HepG2 (cell line): ENCODE results near the gene VDAC1. TPM values are rescaled to one million over a fixed set of nuclear protein-coding genes. Genes with fewer than 3 reads are reported as not detected.
"Not testable (repeated sequence)": the region's sequence is repeated elsewhere in the genome, so short reads cannot be mapped to it uniquely, and the experiment has no call there.

ENCODE experiments used
- ATAC-seq: fragments of 200-7000 bp; cut with Tn5 transposase; 3 replicates; pipeline ENCODE4 v1.9.1; 2020; ENCODE audit warnings: mild to moderate bottlenecking, moderate library complexity
- BruUV-seq: library from RNA; stranded (reverse); fragments of 400-500 nt; replicated peaks from 2 replicates; lab custom pipeline; 2021; lab: Mats Ljungman, UMichigan
- CTCF ChIA-PET: fragments of 300-600 bp; formaldehyde crosslinking; extraction: SDS; loops from one replicate; lab custom pipeline; 2021; ENCODE audit warnings: low total read pairs, inconsistent platforms, low intra/inter-chr PET ratio; lab: Yijun Ruan, JAX
- POLR2A ChIA-PET: fragments of 350-600 bp; sonication (Branson Sonifier 250); formaldehyde crosslinking; loops from one replicate; lab custom pipeline; 2020; ENCODE audit warnings: antibody characterized with exemption, inconsistent platforms; lab: Yijun Ruan, JAX
- DNase-seq: peaks from one replicate; pipeline ENCODE4 v3.0.0-alpha.2; 2015; ENCODE audit warnings: low spot score
- FAIRE-seq: peaks from 3 replicates; lab custom pipeline; 2011; peaks lifted over from hg19 to GRCh38; lab: Jason Lieb, UNC
- H2AFZ ChIP-seq: one replicate; pipeline ENCODE4 v1.6.1; 2011; ENCODE audit warnings: low read length, inconsistent platforms
- H3K27ac ChIP-seq: fragments of 300-600 bp; 3 replicates; pipeline ENCODE4 v1.8.0; 2011; ENCODE audit warnings: mixed run types, mild to moderate bottlenecking, mixed read lengths, low read length, inconsistent platforms; ENCODE audit not compliant: insufficient read depth; ENCODE audit errors: extremely low read length
- H3K27me3 ChIP-seq, 2 experiments: fragments of 200-600 bp in 1 of 2; 2 replicates in 1 of 2; 3 replicates in 1 of 2; pipeline versions ENCODE4 v1.6.0 to v1.8.0; 2011; ENCODE audit warnings: low read length in 2 of 2, mild to moderate bottlenecking in 2 of 2, moderate library complexity in 2 of 2, inconsistent platforms in 1 of 2; ENCODE audit not compliant: insufficient read depth in 2 of 2, control insufficient read depth in 1 of 2
- H3K36me3 ChIP-seq, 2 experiments: fragments of 200-600 bp in 1 of 2; replicated peaks in 1 of 2; 2 replicates in 1 of 2; 3 replicates in 1 of 2; pipeline versions ENCODE4 v1.5.1 to v1.8.0; 2011; ENCODE audit warnings: low read length in 2 of 2, inconsistent platforms in 1 of 2; ENCODE audit not compliant: insufficient read depth in 2 of 2, control insufficient read depth in 1 of 2
- H3K4me1 ChIP-seq: 2 replicates; pipeline ENCODE4 v1.5.1; 2012; ENCODE audit warnings: low read length, inconsistent platforms; ENCODE audit not compliant: insufficient read depth
- H3K4me2 ChIP-seq: 2 replicates; pipeline ENCODE4 v1.6.0; 2011; ENCODE audit warnings: low read depth, low read length, inconsistent platforms
- H3K4me3 ChIP-seq, 3 experiments: fragments of 200-600 bp in 1 of 3; sonication (generic), shearing (Covaris generic) in 1 of 3; replicated peaks in 1 of 3; 2 replicates each; pipeline ENCODE4 v1.5.1; 2011 to 2016; ENCODE audit warnings: low read length in 3 of 3, inconsistent platforms in 2 of 3, low read depth in 2 of 3, mild to moderate bottlenecking in 2 of 3, control low read depth in 1 of 3, mixed read lengths in 1 of 3; ENCODE audit not compliant: insufficient read depth in 1 of 3
- H3K79me2 ChIP-seq: one replicate; pipeline ENCODE4 v1.6.1; 2011; ENCODE audit warnings: low read length, inconsistent platforms; ENCODE audit not compliant: insufficient read depth
- H3K9ac ChIP-seq: 2 replicates; pipeline ENCODE4 v1.6.0; 2011; ENCODE audit warnings: mild to moderate bottlenecking, low read depth, low read length, inconsistent platforms; ENCODE audit not compliant: insufficient read depth
- H3K9me3 ChIP-seq: 2 replicates; pipeline ENCODE4 v1.5.1; 2012; ENCODE audit warnings: mild to moderate bottlenecking, low read length
- H4K20me1 ChIP-seq: 2 replicates; pipeline ENCODE4 v1.6.0; 2011; ENCODE audit warnings: inconsistent platforms, mild to moderate bottlenecking, low read length, moderate library complexity; ENCODE audit not compliant: insufficient read depth
- AKAP8 ChIP-seq: sonication (generic); formaldehyde crosslinking; IDR thresholded peaks from 2 replicates; pipeline ENCODE4 v1.5.1; 2020; ENCODE audit warnings: mild to moderate bottlenecking, missing genetic modification reagents
- KLF13 ChIP-seq: sonication (generic); formaldehyde crosslinking; IDR thresholded peaks from 2 replicates; pipeline ENCODE4 v1.4.0; 2020; ENCODE audit warnings: mild to moderate bottlenecking, missing genetic modification reagents
- MIXL1 ChIP-seq: IDR thresholded peaks from 2 replicates; pipeline ENCODE4 v1.6.1; 2016
- TEAD2 ChIP-seq: sonication (generic); formaldehyde crosslinking; IDR thresholded peaks from 2 replicates; pipeline ENCODE4 v1.9.0; 2021; ENCODE audit warnings: missing genetic modification reagents
- WIZ ChIP-seq: sonication (generic); formaldehyde crosslinking; IDR thresholded peaks from 2 replicates; pipeline ENCODE4 v1.5.1; 2020; ENCODE audit warnings: mild to moderate bottlenecking, missing genetic modification reagents
- ZNF3 ChIP-seq: IDR thresholded peaks from 2 replicates; pipeline ENCODE4 v1.7.0; 2017; ENCODE audit warnings: inconsistent platforms
- ZNF773 ChIP-seq: sonication (generic); formaldehyde crosslinking; IDR thresholded peaks from 2 replicates; pipeline ENCODE4 v1.4.0; 2020; ENCODE audit warnings: missing genetic modification reagents, borderline replicate concordance
- WGBS: methylation state at CpG from one replicate; pipeline ENCODE4 v1.1.6; 2017; ENCODE audit warnings: low lambda C conversion rate; 5-methylcytosine and 5-hydroxymethylcytosine counted together
- in situ Hi-C: cut with HindIII; loops from 2 replicates; pipeline ENCODE4 v1.10.0; 2017; ENCODE audit warnings: low pct_unique_long_range_greater_than_20kb; ENCODE audit not compliant: extremely low pct_ligation_motif_present
- intact Hi-C: fragments of 100-400 bp; cut with micrococcal nuclease; formaldehyde crosslinking; loops from one replicate; pipeline ENCODE4 v1.10.0; 2022; ENCODE audit not compliant: unreplicated experiment
- polyA plus RNA-seq, 8 experiments: library from polyadenylated mRNA; depleted of rRNA in 3 of 8; stranded (reverse) in 7 of 8; unstranded in 1 of 8; fragments of >200 nt; fragmentation: Illumina TruSeq in 4 of 8; extraction: Trizol in 4 of 8; gene quantifications; 2 replicates each; pipeline versions ENCODE4 v1.2.1 to v1.2.3, GENCODE V29; 2011 to 2016; ENCODE audit warnings: low read depth in 4 of 8, missing spikeins in 1 of 8, mixed read lengths in 1 of 8; ENCODE audit not compliant: insufficient read depth in 1 of 8
- total RNA-seq, 5 experiments: library from RNA; depleted of rRNA; stranded (reverse); fragments of >200 nt; fragmentation: Illumina TruSeq; extraction: Trizol; gene quantifications; 2 replicates each; pipeline ENCODE4 v1.2.3, GENCODE V29; 2016; ENCODE audit warnings: low read depth in 1 of 5
- TF ChIP-seq, protein P1 (sequence below): sonication (generic); formaldehyde crosslinking; conservative IDR thresholded peaks from 2 replicates; pipeline ENCODE4 v1.4.0; 2020; ENCODE audit warnings: mild to moderate bottlenecking, missing genetic modification reagents, moderate library complexity

Gene VDAC1
- total and polyA plus RNA-seq, 2 of the 13 experiments (the other 11 are each of a cell fraction or from before 2014, with no cell fraction given): 112 to 380 TPM

DNA sequence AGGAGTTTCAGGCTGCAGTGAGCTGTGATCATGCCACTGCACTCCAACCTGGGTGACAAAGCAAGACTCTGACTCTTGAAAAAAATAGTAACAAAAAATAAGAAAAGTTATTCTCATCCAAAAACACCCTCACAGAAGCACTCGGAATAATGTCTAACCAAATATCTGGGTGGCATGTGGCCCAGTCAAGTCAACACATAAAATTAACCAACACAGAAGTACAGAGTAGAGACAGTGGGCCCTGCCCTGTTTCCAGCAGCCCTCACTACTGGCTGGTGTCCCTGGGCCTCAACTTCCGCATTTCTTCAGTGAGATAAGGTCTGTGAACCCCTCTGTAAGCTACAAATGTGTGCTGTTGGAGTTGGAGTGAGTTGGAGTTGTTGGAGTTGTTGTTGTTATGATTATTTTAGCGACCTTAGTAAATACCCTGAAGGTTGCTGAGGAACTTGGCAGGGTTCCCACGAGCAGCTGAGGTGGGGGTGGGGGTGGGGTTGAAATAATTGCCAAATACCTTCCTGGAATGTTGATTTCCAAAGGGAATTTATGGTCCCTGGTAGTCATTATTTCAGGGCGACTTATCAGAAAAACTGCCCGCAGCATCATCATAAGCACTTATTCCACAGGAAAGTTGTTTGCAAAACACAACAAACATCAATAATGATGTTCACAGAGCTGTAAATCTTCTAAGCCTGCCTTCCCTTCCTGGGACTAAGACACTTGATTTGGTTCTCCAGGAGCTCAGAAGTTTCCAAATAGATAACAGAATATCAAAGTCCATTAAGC lies 66.5 kb downstream of the VDAC1 start:
- no peak overlapping the region for H2AFZ ChIP-seq
- no TSS peak for BruUV-seq
- FAIRE-seq (no peak), ATAC-seq (no peak; the same call in 2 of the 3 replicates), DNase-seq (no peak)
- in situ Hi-C loops: no loop called here
- no peaks in the 10 kb centered on the region for H3K36me3 ChIP-seq
- intact Hi-C loops: no loop called here
- H3K4me1 ChIP-seq: peaks cover 16% of the 10 kb centered on the region
- no peaks in the 10 kb centered on the region for H3K9me3 ChIP-seq
- H4K20me1 ChIP-seq: no peaks in the 10 kb centered on the region
- H3K27me3 ChIP-seq: peaks cover 1 to 12% of the 10 kb centered on the region in 2 experiments; a peak in 3 of 5 replicates
- H3K79me2 ChIP-seq: no peaks in the 10 kb centered on the region
- no peak overlapping the region for H3K9ac ChIP-seq
- no peak overlapping the region for H3K4me2 ChIP-seq
- WGBS: 18% methylated on average over 6 of the region's 6 CpGs
- ChIA-PET POLR2A (no interaction called here), CTCF (no interaction called here)
- no peak overlapping the region for H3K27ac ChIP-seq
- H3K4me3 ChIP-seq: no peak overlapping the region
- TF ChIP-seq ZNF3 (CRISPR knock-in tag): no peak
- TF ChIP-seq MIXL1 (CRISPR knock-in tag): no peak
- no peak for TF ChIP-seq ZNF773
- TF ChIP-seq AKAP8 (CRISPR knock-in tag): no peak
- TF ChIP-seq, protein P1, sequence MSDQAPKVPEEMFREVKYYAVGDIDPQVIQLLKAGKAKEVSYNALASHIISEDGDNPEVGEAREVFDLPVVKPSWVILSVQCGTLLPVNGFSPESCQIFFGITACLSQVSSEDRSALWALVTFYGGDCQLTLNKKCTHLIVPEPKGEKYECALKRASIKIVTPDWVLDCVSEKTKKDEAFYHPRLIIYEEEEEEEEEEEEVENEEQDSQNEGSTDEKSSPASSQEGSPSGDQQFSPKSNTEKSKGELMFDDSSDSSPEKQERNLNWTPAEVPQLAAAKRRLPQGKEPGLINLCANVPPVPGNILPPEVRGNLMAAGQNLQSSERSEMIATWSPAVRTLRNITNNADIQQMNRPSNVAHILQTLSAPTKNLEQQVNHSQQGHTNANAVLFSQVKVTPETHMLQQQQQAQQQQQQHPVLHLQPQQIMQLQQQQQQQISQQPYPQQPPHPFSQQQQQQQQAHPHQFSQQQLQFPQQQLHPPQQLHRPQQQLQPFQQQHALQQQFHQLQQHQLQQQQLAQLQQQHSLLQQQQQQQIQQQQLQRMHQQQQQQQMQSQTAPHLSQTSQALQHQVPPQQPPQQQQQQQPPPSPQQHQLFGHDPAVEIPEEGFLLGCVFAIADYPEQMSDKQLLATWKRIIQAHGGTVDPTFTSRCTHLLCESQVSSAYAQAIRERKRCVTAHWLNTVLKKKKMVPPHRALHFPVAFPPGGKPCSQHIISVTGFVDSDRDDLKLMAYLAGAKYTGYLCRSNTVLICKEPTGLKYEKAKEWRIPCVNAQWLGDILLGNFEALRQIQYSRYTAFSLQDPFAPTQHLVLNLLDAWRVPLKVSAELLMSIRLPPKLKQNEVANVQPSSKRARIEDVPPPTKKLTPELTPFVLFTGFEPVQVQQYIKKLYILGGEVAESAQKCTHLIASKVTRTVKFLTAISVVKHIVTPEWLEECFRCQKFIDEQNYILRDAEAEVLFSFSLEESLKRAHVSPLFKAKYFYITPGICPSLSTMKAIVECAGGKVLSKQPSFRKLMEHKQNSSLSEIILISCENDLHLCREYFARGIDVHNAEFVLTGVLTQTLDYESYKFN: no peak
- no peak for TF ChIP-seq TEAD2
- no peak for TF ChIP-seq WIZ
- TF ChIP-seq KLF13 (CRISPR knock-in tag): no peak

DNA sequence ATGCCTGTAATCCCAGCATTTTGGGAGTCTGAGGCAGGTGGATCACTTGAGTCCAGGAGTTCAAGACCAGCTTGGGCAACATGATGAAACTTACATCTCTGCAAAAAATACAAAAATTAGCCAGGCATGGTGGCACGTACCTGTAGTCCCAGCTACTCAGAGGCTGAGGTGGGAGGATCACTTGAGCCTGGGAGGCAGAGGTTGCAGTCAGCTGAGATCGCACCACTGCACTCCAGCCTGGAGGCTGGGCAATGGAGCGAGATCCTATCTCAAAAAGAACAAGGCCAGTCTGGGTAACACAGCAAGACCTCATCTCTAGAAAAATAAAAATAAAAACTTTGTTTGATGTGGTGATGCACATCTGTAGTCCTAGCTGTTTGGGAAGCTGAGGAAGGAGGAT lies 67.1 kb downstream of the VDAC1 start:
- peaks cover 16% of the 10 kb centered on the region for H3K4me1 ChIP-seq
- ATAC-seq, H3K4me3 ChIP-seq, H3K79me2 ChIP-seq, DNase-seq, H3K9ac ChIP-seq, H3K9me3 ChIP-seq, CTCF ChIA-PET, H3K4me2 ChIP-seq, H3K36me3 ChIP-seq, H4K20me1 ChIP-seq, POLR2A ChIA-PET, BruUV-seq, intact Hi-C loops, H2AFZ ChIP-seq, H3K27ac ChIP-seq, in situ Hi-C loops, FAIRE-seq: not testable (repeated sequence)
- 49% methylated on average over 3 of the region's 3 CpGs for WGBS
- H3K27me3 ChIP-seq: peaks cover 1 to 18% of the 10 kb centered on the region in 2 experiments; a peak in 3 of 5 replicates
